ENCODE data around the gene ILK.

ILK gene

DNA sequence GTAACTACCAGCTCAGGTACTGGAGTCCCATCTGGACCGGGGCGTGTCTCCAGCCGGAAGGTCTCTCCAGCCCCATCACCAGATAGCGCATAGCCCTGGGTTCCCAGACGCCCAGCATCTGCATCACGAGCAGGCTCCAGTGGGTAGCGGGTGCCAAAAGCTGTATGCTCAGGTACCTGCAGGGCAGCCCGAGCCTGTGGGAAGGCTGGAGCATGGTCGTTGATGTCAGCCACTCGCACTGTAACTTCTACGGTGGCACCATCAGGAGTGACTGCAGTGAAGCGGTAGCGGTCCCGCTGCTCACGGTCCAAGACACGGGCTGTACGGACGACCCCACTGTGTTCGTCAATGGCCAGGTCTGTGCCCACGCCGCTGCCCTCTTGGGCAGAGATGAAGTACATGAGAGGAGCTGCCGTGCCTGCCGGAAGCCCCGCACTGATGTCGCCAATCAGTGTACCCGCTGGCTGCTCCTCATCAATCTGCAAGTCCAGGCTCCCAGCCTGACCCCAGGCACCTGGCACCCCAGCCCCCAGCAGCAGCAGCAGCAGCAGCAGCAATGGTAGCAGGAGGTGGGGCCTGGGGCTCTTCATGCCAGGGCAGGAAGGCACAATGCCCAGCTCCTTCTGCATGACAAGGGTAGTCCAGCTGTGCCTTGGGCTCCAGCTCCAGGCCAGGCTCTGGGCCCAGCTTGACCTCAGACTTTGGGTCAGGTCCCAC is 37.6 kb downstream of the ILK start:
- no peak for DNase-seq (ENCODE audit: insufficient read length, low spot score)
- FAIRE-seq: no peak
- TF ChIP-seq CTCF (IDR thresholded peaks at IDR 0.05; ENCODE audit: insufficient read depth, missing control alignments): no peak

DNA sequence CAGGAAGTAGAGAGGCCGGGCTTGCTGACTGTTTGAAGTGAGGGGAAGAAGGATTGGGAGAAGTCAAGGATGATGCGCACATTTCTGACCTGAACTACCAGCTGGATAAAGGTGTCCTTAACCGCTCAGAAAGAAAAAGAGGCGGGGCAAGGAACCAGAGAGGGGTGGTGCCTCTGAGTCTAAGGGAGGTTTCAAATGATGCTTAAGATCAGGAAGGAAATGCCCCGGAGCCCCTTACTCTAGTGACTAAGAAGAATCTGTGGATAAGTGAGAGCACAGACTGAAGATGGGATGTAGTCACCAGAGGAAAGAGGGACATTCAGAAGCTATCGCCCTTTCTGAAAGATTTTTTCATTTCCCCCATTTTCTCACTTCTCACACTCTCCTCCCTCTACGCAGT is 39.4 kb downstream of the ILK start:
- no peak for FAIRE-seq
- DNase-seq (ENCODE audit: insufficient read length, low spot score): no peak

DNA sequence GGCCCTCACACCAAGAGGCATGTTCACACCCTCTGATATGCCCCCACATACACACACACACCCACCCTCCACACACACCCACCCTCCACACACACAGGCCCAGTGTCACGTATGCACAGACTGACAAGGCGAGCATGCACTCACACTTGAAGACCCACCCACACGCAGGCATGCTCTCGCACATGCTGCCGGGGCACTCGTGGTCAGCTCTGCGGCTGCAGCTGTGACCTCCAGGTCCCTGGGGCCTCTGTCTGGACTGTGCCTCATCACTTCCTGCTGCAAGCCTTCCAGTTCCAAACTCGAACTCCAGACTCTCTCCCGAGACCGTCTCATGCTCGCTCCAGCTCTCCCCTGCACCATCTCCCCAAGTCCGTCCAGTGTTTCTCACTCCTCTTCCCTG is 42.5 kb downstream of the ILK start:
- no peak for TF ChIP-seq CTCF (IDR thresholded peaks at IDR 0.05; ENCODE audit: insufficient read depth, missing control alignments)
- DNase-seq (ENCODE audit: insufficient read length, low spot score): no peak
- FAIRE-seq: no peak

More for the DNA sequence above, 39.4 kb downstream of the ILK start:
- TF ChIP-seq CTCF (IDR thresholded peaks at IDR 0.05; ENCODE audit: insufficient read depth, missing control alignments): no peak

GRCh38 chr11:6646576-6646917 is 43.0 kb downstream of the ILK start:
- no peak for FAIRE-seq
- TF ChIP-seq CTCF (IDR thresholded peaks at IDR 0.05; ENCODE audit: insufficient read depth, missing control alignments): no peak
- DNase-seq (ENCODE audit: insufficient read length, low spot score): no peak

DNA sequence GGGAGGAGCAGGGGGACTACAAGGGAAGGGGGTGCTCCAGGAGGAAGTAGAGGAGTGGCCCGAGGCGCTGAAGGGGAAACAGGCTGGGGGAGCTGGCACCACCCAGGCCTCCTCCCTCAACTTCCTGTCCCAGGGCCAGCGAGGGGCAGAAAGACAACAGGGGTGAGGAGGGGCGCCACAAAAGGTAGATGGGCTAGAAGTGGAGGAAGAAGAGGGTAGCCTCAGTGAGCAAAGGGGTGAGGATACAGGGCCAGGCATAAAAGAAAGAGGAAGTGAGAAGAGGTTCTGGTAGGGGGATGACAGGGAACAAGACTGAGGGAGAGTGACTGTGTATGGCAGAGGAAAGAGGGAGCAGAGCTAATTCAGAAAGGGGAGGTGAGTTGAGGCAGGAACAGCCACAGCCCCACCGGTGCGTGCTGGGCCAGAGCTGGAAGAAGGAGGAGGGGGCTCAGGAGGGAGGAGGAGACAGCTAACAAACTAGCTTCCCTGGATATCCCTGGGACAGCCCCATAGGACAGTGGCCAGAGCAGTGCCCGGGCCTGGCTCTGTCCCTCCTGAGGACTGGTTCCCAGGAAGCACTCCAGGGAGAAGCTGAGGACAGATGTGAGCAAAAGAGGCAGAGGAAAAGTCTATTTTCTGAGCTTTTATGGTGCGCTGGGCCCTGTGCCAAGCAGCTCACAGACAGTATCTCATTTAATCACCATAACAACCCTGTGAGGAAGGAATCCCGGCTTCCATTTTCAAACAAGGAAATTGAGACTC is 43.5 kb downstream of the ILK start:
- no peak for TF ChIP-seq CTCF (IDR thresholded peaks at IDR 0.05; ENCODE audit: insufficient read depth, missing control alignments)
- DNase-seq (ENCODE audit: insufficient read length, low spot score) (no peak), FAIRE-seq (no peak)

GRCh38 chr11:6647836-6648235 is 44.3 kb downstream of the ILK start:
- no peak for TF ChIP-seq CTCF (IDR thresholded peaks at IDR 0.05; ENCODE audit: insufficient read depth, missing control alignments)
- FAIRE-seq (no peak), DNase-seq (ENCODE audit: insufficient read length, low spot score) (no peak)

GRCh38 chr11:6648501-6648900 is 44.9 kb downstream of the ILK start:
- FAIRE-seq (no peak), DNase-seq (ENCODE audit: insufficient read length, low spot score) (no peak)
- no peak for TF ChIP-seq CTCF (IDR thresholded peaks at IDR 0.05; ENCODE audit: insufficient read depth, missing control alignments)

Measured in D721Med (cell line).